Endothelial cell of umbilical vein (primary cell): ENCODE results near the gene SFMBT2. TPM values are rescaled to one million over a fixed set of nuclear protein-coding genes. Genes with fewer than 3 reads are reported as not detected.

ENCODE experiments used
- BruUV-seq: library from RNA; stranded (reverse); fragments of 400-500 nt; replicated peaks from 2 replicates; lab custom pipeline; 2021; lab: Mats Ljungman, UMichigan
- CTCF ChIA-PET: fragments of 300-600, 350-600 bp; sonication (Branson Sonifier 250); formaldehyde crosslinking; loops from one replicate; lab custom pipeline; 2021; ENCODE audit warnings: antibody characterized with exemption, inconsistent platforms; lab: Charles Lee
- POLR2A ChIA-PET: fragments of 300-600, 350-600 bp; sonication (Branson Sonifier 250); formaldehyde crosslinking; loops from one replicate; lab custom pipeline; 2021; ENCODE audit warnings: antibody characterized with exemption, inconsistent platforms; lab: Charles Lee
- DNase-seq: peaks from one replicate; pipeline ENCODE4 v3.0.0-alpha.2; 2011; ENCODE audit warnings: low read depth, low spot score
- FAIRE-seq: peaks from 2 replicates; lab custom pipeline; 2011; peaks lifted over from hg19 to GRCh38; lab: Jason Lieb, UNC
- H2AFZ ChIP-seq: 2 replicates; pipeline ENCODE4 v1.6.0; 2012; ENCODE audit warnings: low read depth, low read length, control low read depth, inconsistent platforms
- H3K27ac ChIP-seq: 2 replicates; pipeline ENCODE4 v1.5.1; 2011; ENCODE audit warnings: low read depth, mild to moderate bottlenecking, control low read depth, low read length, moderate library complexity; ENCODE audit not compliant: insufficient read depth
- H3K27me3 ChIP-seq, 2 experiments: 2 replicates each; pipeline versions ENCODE4 v1.6.0 to v1.6.1; 2011; ENCODE audit warnings: low read length in 2 of 2, mixed read lengths in 1 of 2; ENCODE audit not compliant: control insufficient read depth in 2 of 2, insufficient read depth in 2 of 2
- H3K36me3 ChIP-seq, 2 experiments: 2 replicates in 1 of 2; 3 replicates in 1 of 2; pipeline ENCODE4 v1.5.1; 2011; ENCODE audit warnings: low read length in 2 of 2, mild to moderate bottlenecking in 1 of 2, moderate library complexity in 1 of 2; ENCODE audit not compliant: control insufficient read depth in 2 of 2, insufficient read depth in 2 of 2; ENCODE audit errors: extremely low read depth in 1 of 2
- H3K4me1 ChIP-seq: 3 replicates; pipeline ENCODE4 v1.5.1; 2011; ENCODE audit warnings: mild to moderate bottlenecking, low read length; ENCODE audit not compliant: control insufficient read depth, insufficient read depth; ENCODE audit errors: extremely low read depth
- H3K4me2 ChIP-seq: 2 replicates; pipeline ENCODE4 v1.6.1; 2011; ENCODE audit warnings: low read length, control low read depth, mixed read lengths; ENCODE audit not compliant: insufficient read depth
- H3K4me3 ChIP-seq, 3 experiments: fragments of 200-600 bp in 1 of 3; sonication (generic), shearing (Covaris generic) in 1 of 3; replicated peaks in 1 of 3; 2 replicates each; pipeline ENCODE4 v1.5.1; 2011 to 2016; ENCODE audit warnings: control low read depth in 3 of 3, low read length in 3 of 3, mild to moderate bottlenecking in 2 of 3, inconsistent platforms in 1 of 3, low read depth in 1 of 3, moderate library complexity in 1 of 3; ENCODE audit not compliant: insufficient read depth in 1 of 3
- H3K79me2 ChIP-seq: 2 replicates; pipeline ENCODE4 v1.6.0; 2012; ENCODE audit warnings: low read length, inconsistent platforms; ENCODE audit not compliant: control insufficient read depth, insufficient read depth
- H3K9ac ChIP-seq: replicated peaks from 2 replicates; pipeline ENCODE3; 2011; ENCODE audit warnings: low read length, control low read depth; ENCODE audit not compliant: insufficient read depth; ENCODE audit errors: extremely low read depth
- H3K9me1 ChIP-seq: replicated peaks from 3 replicates; pipeline ENCODE4 v1.6.0; 2011; ENCODE audit warnings: mild to moderate bottlenecking, low read length; ENCODE audit not compliant: control insufficient read depth, insufficient read depth; ENCODE audit errors: extremely low read depth
- H3K9me3 ChIP-seq: replicated peaks from 2 replicates; pipeline ENCODE4 v1.5.1; 2012; ENCODE audit warnings: low read length, inconsistent platforms; ENCODE audit not compliant: control insufficient read depth, insufficient read depth
- H4K20me1 ChIP-seq: replicated peaks from 2 replicates; pipeline ENCODE3; 2011; ENCODE audit warnings: mild to moderate bottlenecking, low read length; ENCODE audit not compliant: control insufficient read depth, insufficient read depth; ENCODE audit errors: extremely low read depth
- CTCF ChIP-seq, 2 donors: IDR thresholded peaks; 1 replicate in 1 of 2; 2 replicates in 1 of 2; pipeline ENCODE4 v1.5.1; 2011; ENCODE audit warnings: low read length in 2 of 2, mild to moderate bottlenecking in 2 of 2, moderate library complexity in 2 of 2, control low read depth in 1 of 2, inconsistent platforms in 1 of 2, low read depth in 1 of 2; ENCODE audit not compliant: insufficient read depth in 1 of 2; ENCODE audit errors: extremely low read depth in 1 of 2
- EZH2 ChIP-seq: IDR thresholded peaks from 2 replicates; pipeline ENCODE4 v1.6.1; 2012; ENCODE audit warnings: borderline replicate concordance, low read depth, mild to moderate bottlenecking, moderate library complexity, low read length, inconsistent platforms; ENCODE audit not compliant: severe bottlenecking
- FOS ChIP-seq: IDR thresholded peaks from 2 replicates; pipeline ENCODE4 v1.6.1; 2011; ENCODE audit warnings: mild to moderate bottlenecking, low read length, moderate library complexity, borderline replicate concordance; ENCODE audit not compliant: insufficient read depth
- GATA2 ChIP-seq: IDR thresholded peaks from 2 replicates; pipeline ENCODE4 v1.7.0; 2011; ENCODE audit warnings: low read depth, mild to moderate bottlenecking, moderate library complexity, mixed read lengths, low read length; ENCODE audit not compliant: insufficient read length, insufficient read depth
- JUN ChIP-seq: IDR thresholded peaks from 2 replicates; pipeline ENCODE4 v1.6.1; 2011; ENCODE audit warnings: borderline replicate concordance, low read depth; ENCODE audit not compliant: insufficient read length, insufficient read depth
- MAX ChIP-seq: IDR thresholded peaks from 2 replicates; pipeline ENCODE4 v1.6.1; 2011; ENCODE audit not compliant: insufficient read depth, insufficient read length
- MYC ChIP-seq: IDR thresholded peaks from one replicate; pipeline ENCODE4 v1.6.1; 2011; ENCODE audit warnings: mild to moderate bottlenecking, low read depth, low read length
- POLR2A ChIP-seq: IDR thresholded peaks from 2 replicates; pipeline ENCODE4 v1.6.1; 2012; ENCODE audit warnings: low read depth, mild to moderate bottlenecking, control low read depth, low read length
- POLR2AphosphoS5 ChIP-seq: IDR thresholded peaks from 2 replicates; pipeline ENCODE4 v1.6.1; 2012; ENCODE audit warnings: low read depth, mild to moderate bottlenecking, control low read depth, low read length, moderate library complexity; ENCODE audit not compliant: insufficient read depth
- dilution Hi-C: fragments of 300-500 bp; cut with MboI; formaldehyde crosslinking; loops from one replicate; pipeline ENCODE4 v1.15.0; 2019; ENCODE audit warnings: low sequenced_read_pairs; ENCODE audit not compliant: extremely low pct_ligation_motif_present
- intact Hi-C: fragments of 100-400 bp; cut with micrococcal nuclease; formaldehyde crosslinking; loops from one replicate; pipeline ENCODE4 v1.10.0; 2022
- polyA plus RNA-seq, 4 experiments: library from polyadenylated mRNA; depleted of rRNA in 3 of 4; stranded (reverse) in 3 of 4; unstranded in 1 of 4; fragments of >200 nt; gene quantifications; 2 replicates each; pipeline versions ENCODE4 v1.2.1 to v1.2.3, GENCODE V29; 2011 to 2012; ENCODE audit warnings: missing spikeins in 1 of 4
- total RNA-seq: library from RNA; stranded (reverse); gene quantifications from 2 replicates; pipeline ENCODE4 v1.2.3, GENCODE V29; 2021

SFMBT2 gene
- total and polyA plus RNA-seq, 2 donors (not counting 3 experiments of a cell fraction or from before 2014, with no cell fraction given), result 0.14 to 0.64 TPM

GRCh38 chr10:7401782-7402181 lies 9.1 kb downstream of the SFMBT2 start:
- POLR2A ChIA-PET, result no interaction called here

More at GRCh38 chr10:7401782-7402181, 9.1 kb downstream of the SFMBT2 start:
- H3K9me3 ChIP-seq, result no peaks in the 10 kb centered on the region
- TF ChIP-seq JUN (no peak), POLR2A (no peak), MAX (no peak), CTCF (IDR thresholded peaks at IDR 0.05; ENCODE audit: extremely low read depth in 1 of 2, insufficient read depth in 1 of 2, low read depth in 1 of 2, low read length in 2 of 2) (no peak), POLR2AphosphoS5 (no peak), FOS (no peak), GATA2 (no peak), EZH2 (no peak), MYC (no peak)
- CTCF ChIA-PET, result no interaction called here
- H3K79me2 ChIP-seq, result no peaks in the 10 kb centered on the region
- dilution Hi-C loops (no loop called here), intact Hi-C loops (no loop called here)
- H3K4me2 ChIP-seq, result no peak overlapping the region
- no peaks in the 10 kb centered on the region for H3K36me3 ChIP-seq
- H2AFZ ChIP-seq, result no peak overlapping the region
- DNase-seq (no peak), FAIRE-seq (no peak)
- H3K9me1 ChIP-seq, result no peaks in the 10 kb centered on the region
- no peak overlapping the region for H3K9ac ChIP-seq
- no peaks in the 10 kb centered on the region for H3K4me1 ChIP-seq
- H4K20me1 ChIP-seq, result no peaks in the 10 kb centered on the region
- no peak overlapping the region for H3K4me3 ChIP-seq
- H3K27me3 ChIP-seq, result peaks cover 0 to 3% of the 10 kb centered on the region in 2 experiments
- no peak overlapping the region for H3K27ac ChIP-seq
- no TSS peak for BruUV-seq
